Stimulated activated CD4-positive, alpha-beta T cell treated with anti-CD3 and anti-CD28 coated beads, TNF-alpha, amount 100 ng/mL, for 48 hours (primary cell): ENCODE data around the gene PRRG4.
"Not testable (repeated sequence)": the region's sequence is repeated elsewhere in the genome, so short reads cannot be mapped to it uniquely, and the experiment has no call there.

ENCODE experiments used
- DNase-seq, 3 donors: peaks; one replicate each; pipeline ENCODE4 v3.0.0-alpha.2; 2020; ENCODE audit warnings: low read depth in 3 of 3

The PRRG4 gene

DNA sequence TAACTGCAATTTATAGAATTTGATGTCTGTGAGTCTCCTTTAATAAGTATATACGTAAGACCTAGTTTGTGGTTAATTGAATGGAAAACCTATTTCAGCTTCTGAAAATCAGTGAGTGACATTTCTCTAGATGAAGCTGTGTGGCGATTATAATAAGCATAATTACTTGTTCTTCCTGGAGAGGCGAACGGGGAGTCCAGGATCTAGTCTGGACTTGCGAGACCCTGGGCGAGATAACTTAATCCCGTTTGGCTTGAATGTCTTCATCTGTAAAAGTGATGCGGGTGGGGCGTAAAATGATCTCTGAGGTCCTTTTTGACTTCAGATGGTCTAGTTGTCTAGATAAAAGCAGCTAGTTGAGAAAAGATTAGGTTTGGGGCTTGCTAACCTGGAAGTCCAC is 1.1 kb downstream of the PRRG4 start:
- no peak for DNase-seq

DNA sequence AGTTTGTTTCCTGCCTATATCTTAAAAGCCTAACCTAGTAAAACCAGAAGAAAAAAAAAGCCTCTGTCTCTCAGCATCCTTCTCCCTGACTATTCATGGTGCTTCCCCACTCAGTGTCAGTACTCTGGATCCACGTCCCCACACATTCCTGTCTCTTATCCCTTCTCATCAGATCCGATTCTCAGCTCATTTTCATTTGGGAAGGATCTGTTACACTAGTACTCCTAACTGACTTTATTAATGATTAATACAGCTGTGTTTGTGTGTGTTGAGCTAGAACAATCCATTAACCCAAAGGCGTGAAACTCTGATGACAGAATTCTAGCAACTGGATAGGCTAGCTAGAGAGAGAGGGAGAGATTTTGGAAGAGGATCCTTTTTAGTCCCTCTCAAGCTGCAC is 1.5 kb downstream of the PRRG4 start:
- no peak for DNase-seq

- DNase-seq = no peak
These were observed 4.2 kb downstream of the PRRG4 start for GRCh38 chr11:32833921-32834320.

GRCh38 chr11:32836946-32837345 is 7.2 kb downstream of the PRRG4 start:
- DNase-seq = no peak

GRCh38 chr11:32838505-32839274 is 9.0 kb downstream of the PRRG4 start:
- DNase-seq = no peak

DNA sequence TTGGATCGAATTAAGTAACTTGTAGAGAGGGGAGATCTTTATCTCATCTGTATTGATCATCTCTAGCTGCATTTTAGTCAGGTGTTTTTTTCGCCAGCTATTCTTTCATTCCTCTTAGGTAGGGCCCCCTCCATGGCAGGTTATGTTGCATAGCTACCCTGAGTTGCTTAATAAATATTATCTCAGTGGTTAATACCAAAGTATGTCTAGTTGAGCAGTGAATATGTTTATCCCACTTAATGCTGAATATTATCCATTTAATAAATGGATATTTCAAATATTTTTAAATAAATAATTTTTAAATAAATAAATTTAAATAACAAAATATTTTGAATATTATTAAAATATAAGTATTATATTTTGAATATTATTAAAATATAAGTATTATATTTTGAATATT is 9.6 kb downstream of the PRRG4 start:
- DNase-seq = no peak

DNA sequence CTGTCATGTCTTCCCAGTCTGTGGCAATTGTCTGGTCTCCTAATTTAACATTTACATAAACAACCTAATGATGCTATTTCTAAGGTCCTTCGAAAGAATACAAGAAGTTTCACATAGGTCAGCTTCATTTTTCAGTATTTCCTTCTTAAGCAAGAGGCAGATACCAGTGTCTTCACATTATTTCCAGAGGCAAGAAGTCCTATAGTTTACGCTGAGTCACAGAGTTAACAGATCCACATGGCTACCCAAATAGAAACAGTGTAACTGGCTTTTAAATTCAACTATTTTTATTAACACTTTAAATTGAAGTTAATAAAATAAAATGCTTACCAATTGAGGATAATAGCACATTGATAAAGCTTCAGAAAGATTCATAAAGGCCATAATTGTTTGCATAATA is 10.9 kb downstream of the PRRG4 start:
- DNase-seq = no peak

DNA sequence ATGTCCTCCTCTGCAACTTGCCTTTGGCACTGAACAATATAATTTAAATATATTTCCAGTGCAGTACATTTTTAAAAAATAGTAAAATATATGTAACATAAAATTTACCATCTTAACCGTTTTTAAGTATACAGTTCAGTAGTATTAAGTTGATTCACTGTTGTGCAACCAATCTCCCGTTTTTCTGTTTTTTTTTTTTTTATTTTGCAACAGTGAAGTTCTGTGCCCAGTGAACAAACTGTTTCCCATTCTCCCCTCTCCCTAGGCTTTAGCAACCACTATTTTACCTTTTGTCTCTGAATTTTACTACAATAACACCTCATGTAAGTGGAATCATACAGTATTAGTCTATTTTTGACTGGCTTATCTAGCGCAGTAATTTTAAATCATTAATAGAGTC is 13.8 kb downstream of the PRRG4 start:
- no peak for DNase-seq

GRCh38 chr11:32847511-32847910 is 17.8 kb downstream of the PRRG4 start:
- DNase-seq = no peak

DNA sequence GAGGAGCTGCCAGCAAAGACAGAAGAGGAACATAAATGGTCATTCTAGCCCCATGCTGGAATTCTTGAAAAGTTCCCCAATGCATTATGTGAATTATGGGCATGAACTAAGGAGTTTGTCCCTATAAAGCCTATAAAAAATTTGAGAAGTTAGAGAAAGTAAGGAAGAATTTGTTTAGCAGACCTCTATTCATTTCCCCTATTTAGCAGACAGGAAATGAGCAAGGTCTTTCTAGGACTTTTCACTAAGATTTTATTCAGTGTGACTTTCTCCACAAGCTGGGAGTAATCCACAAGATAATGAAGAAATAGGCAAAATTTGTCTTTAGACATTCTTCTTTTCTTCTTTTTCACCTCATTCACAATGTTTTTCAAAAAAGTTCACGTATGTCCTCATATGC is 20.0 kb downstream of the PRRG4 start:
- DNase-seq = no peak

DNA sequence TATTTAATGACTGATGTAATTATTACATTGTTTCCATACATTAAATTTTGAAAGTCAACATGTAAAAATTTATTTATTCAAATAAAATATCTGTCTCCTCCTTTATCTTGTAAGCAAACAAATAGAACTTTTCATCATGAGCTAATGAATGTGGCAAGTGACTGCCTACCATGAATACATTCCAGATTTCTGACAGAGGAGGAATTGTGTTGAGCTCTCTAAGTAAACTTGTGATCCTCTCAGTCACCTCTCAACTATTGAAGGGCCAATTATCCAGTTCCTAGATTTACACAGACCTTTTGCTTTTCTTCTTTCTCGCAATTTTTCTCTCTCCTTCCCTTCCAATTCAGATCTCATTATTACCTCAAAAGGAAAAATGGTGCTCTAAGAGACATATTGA is 21.5 kb downstream of the PRRG4 start:
- DNase-seq = no peak

- DNase-seq = no peak
These were observed 22.5 kb downstream of the PRRG4 start for GRCh38 chr11:32852207-32852606.

GRCh38 chr11:32855601-32856000 is 25.9 kb downstream of the PRRG4 start:
- DNase-seq = no peak

DNA sequence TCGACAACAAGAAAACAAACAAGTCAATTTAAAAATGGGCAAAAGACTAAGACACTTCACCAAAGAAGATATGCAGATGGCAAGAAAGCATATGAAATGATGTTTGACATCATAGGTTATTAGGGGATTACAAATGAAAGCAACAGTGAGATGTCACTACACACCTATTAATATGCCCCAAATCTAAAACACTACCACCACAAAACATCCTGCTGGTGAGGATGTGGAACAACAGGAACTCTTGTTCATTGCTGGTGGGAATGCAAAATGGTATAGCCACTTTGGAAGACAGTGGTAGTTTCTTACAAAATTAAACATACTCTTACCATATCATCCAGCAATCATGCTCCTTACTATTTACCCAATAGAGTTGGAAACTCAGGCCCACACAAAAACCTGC is 29.0 kb downstream of the PRRG4 start:
- no peak for DNase-seq

GRCh38 chr11:32861850-32862577 is 32.3 kb downstream of the PRRG4 start:
- DNase-seq = no peak

DNA sequence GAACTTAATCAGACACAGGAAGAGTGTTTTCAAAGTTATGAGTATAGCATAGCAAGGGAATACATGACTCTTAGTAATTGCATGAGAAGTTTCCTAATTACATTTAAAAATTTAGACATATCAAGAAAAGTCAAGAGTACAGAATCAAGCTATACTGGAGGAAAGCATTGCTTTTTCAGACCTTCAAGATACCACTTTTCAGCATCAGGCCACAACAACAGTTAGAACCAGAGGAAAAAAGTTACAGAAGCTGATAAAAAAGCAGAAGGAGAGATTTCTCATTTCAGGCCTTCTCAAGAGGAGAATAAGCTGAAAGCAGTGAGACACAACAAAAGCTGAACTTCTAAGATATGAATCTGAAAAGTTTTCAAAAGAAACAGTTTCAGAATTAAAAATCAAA is 34.8 kb downstream of the PRRG4 start:
- no peak for DNase-seq

DNA sequence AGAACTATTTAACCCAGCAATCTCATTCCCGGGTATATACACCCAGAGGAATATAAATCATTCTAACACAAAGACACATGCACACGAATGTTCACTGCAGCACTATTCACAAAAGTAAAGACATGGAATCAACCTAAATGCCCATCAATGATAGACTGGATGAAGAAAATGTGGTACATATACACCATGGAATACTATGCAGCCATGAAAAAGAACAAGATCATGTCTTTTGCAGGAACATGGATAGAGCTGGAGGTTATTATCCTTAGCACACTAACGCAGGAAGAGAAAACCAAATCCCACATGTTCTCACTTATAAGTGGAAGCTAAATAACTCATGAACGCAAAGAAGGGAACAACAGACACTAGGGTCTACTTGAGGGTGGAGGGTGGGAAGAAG is 39.0 kb downstream of the PRRG4 start:
- DNase-seq = not testable (repeated sequence)

DNA sequence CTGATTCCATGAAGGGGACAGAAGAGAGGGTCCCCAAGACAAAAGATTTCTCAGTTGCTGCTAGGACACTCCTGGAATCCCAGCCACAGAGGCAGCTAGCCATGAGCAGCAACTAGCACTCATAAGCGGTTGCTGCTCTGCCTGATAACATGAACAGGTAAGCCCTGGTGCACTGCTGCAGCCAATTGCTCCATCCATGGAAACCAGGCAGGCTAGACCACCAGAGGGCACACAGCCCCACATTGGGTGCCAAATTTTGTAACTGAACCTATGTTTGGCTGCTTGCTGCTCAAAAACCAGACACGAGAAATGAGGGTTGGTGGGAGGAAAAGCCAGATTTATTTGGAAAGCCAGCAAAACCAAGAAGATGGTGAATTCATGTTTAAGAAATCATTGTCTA is 40.9 kb downstream of the PRRG4 start:
- DNase-seq = no peak

GRCh38 chr11:32874132-32874531 is 44.4 kb downstream of the PRRG4 start:
- DNase-seq = no peak

GRCh38 chr11:32881286-32881685 is 51.6 kb downstream of the PRRG4 start:
- DNase-seq = no peak

DNA sequence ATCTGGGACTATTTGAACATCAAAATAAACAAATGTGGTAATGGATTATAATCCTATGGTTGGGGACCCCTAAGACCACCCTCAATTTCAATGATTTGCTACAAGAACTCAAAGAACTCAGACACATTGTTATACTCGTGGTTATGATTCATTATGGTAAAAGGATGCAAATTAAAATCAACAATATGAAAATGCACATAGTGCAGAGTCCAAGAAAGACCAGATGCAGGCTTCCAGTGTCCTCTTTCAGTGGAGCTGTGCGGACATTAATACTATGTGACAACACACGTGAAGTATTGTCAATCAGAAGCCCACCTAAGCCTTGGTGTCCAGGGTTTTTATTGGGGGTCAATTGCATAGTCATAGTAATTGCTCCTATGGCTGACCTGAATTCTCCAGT is 53.7 kb downstream of the PRRG4 start:
- no peak for DNase-seq

DNA sequence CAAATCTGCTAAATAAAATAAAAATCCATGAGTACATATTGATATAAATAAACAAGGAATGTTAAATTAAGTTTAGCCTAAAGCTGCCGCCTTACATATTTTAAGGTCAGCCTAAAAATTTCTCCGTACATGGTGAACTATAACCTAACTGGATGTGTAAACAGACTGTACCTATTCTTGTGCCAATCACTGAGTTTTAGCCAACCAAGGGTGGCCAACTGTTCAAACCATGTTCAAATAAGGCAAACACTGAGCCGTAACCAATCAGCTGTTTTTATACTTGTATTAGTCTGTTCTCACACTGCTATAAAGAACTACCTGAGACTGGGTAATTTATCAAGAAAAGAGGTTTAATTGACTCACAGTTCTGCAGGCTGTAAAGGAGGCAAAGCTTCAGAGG is 54.3 kb downstream of the PRRG4 start:
- DNase-seq = no peak

- no peak for DNase-seq
These were observed 55.1 kb downstream of the PRRG4 start for GRCh38 chr11:32884770-32885384.
